ENCODE results near the gene CPNE7. TPM values are rescaled to one million over a fixed set of nuclear protein-coding genes. Genes with fewer than 3 reads are reported as not detected.
"Not testable (repeated sequence)": the region's sequence is repeated elsewhere in the genome, so short reads cannot be mapped to it uniquely, and the experiment has no call there.

The CPNE7 gene
- total RNA-seq, 1 experiment from 2014 or later, result 18.5 TPM

DNA sequence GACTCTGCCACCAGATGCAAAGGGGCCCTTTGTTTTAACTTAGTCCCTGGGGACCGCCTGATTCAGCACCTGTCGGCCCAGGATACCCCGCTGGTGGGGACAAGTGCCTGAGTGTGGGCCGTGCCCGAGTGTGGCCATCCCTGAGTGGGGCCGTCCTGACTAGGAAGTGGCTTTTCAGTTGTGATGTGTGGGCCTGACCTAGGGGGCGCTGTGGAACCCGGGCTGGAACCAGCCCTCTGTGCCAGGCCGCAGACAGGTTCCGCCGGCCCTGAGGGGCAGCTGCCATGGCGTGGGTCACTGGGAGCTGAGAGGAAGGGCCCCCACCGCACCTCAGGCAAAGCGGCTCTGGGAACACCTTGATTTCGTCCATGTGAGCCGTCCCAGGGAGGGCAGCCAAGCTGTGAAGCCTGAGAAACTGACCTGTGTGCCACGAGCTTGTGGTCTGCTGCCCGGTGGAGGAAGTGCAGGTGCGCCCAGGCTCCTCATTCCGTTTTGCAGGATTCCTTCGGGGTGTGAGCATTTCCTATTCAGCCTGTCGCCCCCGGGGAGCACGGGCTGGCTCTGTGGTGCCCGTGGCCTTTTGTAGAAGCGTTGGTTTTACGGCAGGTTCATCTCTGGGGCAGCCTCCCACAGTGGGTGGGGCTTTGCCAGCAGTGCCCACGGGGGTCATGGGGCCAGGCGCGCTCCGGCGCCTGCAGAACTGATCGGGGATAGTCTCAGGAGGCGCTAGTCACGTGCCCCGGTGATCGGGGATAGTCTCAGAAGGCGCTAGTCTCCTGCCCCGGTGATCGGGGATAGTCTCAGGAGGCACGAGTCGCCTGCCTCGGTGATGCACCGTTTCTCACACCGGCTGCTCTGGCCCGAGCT, 9.8 kb upstream of the CPNE7 start:
- no peak for DNase-seq (ENCODE audit: low spot score)

DNA sequence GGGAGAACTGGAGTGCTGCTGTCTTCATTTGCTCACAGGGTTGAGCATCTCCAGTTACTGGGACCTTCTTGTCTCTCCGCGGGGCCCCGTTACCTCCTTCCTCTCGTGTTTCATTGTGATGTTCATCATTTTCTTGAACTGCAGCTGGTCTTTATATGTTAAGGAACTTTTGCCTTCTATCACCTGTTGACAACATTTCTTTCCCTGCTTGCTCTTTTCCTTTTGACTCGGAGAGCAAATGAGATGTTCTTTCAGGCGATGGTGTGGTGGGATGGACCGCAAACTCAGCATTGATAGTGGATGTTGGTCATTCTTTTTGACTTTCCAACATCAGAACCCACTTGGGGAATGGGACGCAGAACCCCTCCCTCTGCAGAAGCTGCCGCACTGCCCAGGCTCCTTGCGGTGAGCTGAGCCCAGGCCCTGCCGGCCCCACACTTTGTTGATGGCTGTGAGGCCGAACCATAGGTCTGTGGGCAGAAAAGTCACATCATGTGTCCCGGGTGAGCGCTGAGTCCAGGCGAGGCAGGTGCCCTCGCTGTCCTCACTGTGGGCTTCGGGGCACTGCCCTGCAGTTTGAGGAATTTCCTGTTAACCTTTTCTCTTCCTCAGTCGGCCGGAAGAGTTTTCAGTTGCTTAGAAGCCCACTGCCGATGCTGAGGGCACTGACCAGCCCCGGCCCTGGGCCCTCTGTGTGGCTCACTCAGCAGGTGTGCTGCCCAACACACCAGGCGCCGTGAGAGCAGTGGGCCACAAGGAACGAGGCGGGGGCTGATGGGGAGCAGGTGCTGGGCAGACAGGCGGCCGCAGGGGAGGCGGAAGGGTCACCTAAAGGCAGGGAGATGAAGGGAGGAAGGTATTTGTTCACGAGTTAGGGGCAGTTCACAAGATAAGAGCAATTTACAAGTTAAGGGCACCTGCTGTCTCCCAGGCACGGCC, 7.6 kb upstream of the CPNE7 start:
- no peak for DNase-seq (ENCODE audit: low spot score)

DNA sequence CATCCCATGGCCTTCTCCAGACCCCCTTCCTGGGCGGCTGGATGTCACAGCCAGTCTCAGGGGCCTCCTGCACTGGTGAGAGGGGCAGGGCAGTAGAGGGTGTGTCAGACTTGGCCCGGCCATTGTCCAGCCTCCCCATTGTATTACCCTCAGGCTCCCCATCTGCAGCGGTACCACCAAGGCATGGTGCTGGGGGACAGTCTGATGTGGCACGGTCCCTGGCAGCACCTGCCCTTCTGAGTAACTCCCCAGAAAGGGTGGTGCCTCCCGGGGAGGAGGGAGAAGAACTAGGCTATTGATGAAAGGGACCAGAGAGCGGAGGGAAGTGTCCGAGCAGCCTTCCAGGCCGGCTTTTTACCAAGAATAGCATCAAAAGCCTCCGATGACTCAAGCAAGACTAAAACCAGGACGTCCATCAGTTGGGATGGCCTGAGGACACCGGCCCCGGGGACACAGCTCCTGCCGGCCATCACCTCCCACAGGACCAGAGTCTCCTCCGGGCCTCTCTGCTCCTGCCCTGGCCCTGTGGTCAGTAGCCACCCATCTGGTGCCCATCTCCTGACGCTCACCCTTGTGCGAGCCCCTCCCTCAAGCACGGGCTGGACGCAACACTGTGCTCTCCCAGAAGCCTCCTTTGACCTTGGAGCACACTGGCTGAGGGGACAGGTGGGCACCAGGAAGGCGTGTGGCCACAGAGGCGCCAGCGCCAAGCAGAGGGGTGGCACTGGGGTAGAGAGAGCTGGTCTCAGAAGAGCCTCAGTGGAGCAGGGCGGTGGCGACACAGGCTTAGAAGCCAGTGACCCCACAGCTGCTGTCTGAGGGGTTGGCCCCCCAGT, 5.8 kb upstream of the CPNE7 start:
- DNase-seq (ENCODE audit: low spot score), result peak; percentile 37

DNA sequence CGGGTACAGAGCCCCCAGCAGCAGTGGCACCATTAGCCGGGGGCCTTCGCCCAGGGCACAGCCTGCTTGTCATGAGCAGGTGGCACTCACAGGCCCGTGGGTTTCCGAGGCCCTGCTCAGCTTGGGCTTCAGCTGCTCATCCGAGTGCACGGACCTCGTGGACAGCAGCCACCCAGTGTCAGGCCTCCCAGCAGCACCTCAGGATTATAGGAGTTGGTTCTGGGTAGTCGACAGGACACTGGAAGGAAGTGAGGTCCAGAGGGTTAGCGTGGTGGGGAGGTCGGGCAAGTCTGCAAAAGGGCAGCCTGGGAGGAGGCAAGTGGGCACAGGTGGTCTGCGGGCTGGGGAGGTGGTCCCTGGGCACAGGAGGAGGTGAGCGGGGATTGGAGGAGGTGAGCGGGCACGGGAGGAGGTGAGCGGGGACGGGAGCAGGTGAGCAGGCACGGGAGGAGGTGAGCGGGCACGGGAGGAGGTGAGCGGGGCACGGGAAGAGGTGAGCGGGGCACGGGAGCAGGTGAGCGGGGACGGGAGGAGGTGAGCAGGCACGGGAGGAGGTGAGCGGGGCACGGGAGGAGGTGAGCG, 5.1 kb upstream of the CPNE7 start:
- no peak for DNase-seq (ENCODE audit: low spot score)

DNA sequence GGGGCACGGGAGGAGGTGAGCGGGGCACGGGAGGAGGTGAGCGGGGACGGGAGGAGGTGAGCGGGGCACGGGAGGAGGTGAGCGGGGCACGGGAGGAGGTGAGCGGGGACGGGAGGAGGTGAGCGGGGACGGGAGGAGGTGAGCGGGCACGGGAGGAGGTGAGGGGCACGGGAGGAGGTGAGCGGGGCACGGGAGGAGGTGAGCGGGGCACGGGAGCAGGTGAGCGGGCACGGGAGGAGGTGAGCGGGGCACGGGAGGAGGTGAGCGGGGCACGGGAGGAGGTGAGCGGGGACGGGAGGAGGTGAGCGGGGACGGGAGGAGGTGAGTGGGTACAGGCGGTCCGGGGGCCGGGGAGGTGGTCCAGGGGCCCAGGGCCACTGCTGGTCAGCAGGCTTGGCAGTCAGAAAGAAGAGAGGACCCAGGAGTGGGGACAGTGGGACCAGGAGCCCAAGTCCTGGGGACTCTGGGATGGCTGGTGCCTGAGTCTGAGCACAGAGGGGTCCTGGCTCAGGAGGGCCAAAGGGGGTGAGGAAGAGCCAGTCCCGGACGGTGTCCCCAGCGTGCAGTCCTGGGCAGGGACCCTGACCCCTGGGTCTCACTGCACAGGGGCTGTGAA, 4.5 kb upstream of the CPNE7 start:
- not testable (repeated sequence) for DNase-seq (ENCODE audit: low spot score)

DNA sequence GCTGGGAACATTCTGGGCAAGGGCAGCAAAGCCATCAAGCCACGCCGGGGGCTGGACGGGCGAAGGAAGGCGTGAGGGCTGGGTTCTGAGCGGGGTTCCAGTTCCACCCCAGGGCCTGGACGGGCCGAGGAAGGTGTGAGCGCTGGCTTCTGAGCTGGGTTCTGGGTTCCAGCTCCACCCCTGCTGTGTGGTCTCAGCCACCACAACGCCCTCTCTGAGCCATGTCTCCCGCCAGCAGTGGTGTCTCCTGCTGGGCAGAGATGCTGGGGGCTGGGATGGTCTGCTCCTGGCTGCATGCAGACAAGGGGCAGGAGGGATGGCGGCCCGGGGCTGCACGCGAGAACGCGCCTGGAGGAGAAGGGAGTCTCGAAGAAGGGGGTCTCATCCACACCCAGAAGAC, 3.9 kb upstream of the CPNE7 start:
- DNase-seq (ENCODE audit: low spot score), result no peak

DNA sequence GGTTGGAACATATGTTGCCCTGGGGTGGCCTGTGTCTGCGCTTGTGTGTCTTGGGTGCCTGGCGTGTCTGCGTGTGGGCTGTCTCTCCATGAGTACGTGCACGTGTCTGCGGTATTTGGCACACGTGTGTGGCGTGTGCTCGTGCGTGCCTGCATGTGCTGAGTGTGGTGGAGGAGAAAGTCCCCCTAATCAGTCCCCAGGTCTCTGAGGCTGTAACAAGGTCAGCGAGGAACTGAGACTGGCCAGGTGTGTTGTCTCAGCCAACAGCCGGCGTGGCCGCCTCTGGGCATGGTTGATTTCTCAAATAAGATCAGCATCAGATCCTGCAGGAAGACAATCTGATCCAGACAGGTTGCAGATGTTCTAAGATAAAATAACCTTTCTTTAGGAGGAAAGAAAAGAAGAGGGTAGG, 3.5 kb upstream of the CPNE7 start:
- no peak for DNase-seq (ENCODE audit: low spot score)

DNA sequence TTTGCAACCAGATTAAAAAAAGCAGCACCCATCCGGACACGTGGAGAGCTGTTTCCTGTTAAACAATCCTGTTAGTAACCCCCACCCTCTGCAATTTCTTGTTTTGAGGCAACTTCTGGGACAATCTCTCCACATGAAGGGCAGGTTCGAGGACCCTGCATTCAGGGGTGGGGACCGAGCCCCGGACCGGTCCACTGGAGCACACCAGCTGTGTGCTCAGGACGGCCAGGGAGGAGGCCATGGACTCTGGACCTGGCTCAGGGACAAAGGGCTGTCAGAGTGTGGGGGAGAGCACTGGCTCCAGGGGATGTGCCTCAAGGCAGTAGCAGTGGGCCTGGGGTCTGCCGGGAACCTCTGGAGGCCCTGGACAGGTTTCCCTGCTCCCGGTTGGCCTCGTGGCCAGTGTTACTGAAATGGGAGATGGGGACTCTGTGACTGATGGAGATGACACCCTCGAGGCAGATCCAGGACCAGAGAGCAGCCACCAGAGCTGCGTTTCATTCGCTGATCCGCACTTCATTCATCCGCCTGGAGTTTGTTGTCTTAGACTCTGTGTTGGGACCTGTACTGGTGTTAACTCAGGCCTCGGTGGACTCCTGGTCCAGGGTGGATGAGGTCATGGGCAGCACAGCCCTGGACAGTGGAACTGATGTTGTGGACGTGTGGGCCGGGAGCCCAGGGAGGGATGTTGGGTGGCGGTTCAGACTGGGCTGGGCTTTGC, 2.9 kb upstream of the CPNE7 start:
- DNase-seq (ENCODE audit: low spot score), result no peak

DNA sequence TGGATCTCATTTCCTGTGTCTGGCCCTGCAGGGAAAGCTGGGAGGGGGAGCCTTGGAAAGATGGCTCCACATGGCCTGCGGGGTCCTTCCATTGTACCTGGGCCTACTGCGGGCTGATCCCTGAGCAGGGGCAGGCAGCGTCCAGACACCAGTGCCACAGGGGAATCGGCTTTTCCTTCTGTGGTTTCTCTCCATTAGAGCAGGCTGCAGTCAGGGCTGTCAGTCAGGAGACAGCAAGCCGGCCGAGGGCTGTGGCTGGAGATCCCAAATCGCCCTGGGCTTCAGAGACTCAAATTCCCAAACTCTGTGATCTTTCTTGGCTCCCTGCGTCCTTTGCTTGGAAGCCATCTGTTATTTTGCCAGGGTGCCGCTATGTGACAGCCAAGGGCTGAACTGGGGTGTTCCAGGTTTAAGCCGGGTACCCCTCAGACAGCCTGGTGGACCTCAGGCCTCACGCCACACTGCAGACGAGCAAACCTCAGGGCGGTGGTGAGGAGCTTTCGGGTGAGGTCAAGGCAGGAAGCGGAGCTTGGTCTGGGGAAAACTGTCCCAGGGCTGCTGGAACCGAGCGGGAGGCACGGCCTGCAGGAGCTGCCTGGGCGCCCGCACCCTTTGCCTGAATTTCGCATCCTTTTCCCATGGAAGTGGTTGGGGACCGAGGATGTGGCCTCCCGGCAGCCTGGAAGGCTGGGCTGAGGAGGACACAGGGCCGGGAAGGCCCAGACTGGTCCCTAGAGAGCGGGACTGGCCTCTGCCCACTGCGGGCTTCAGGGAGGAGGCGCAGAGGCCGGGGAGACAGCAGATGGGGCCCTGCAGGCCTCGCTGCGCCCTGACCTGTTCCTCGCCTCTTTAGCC, 1.5 kb upstream of the CPNE7 start:
- DNase-seq (ENCODE audit: low spot score), result no peak

DNA sequence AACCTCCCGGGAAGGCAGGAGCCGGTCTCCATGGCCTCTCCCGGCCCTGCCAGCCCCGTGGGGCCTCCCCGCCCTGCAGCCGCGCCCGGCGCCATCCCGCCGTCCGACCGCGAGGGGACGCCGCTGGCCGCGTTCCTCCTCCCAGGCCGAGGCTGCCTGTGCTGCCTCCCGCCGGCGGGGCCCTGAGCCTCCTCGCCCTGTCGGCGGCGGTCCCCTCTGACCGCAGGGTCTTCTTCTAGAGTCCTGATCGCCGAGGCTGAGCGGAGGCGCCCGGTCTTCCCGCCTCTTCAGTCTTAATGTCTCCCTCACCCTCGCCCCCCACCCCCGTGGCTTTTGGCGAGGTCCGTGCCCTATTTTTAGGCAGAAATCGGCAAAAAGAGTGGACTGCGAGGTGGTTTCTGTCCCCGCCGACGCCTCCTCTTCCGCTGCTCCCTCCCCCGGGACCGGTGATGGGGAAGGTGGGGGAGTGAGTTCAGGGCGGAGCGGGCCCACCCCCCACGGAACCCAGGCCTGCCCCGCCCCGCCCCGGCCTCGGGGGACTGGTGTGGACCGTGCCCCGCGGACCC, 794 bp upstream of the CPNE7 start:
- DNase-seq (ENCODE audit: low spot score), result no peak

DNA sequence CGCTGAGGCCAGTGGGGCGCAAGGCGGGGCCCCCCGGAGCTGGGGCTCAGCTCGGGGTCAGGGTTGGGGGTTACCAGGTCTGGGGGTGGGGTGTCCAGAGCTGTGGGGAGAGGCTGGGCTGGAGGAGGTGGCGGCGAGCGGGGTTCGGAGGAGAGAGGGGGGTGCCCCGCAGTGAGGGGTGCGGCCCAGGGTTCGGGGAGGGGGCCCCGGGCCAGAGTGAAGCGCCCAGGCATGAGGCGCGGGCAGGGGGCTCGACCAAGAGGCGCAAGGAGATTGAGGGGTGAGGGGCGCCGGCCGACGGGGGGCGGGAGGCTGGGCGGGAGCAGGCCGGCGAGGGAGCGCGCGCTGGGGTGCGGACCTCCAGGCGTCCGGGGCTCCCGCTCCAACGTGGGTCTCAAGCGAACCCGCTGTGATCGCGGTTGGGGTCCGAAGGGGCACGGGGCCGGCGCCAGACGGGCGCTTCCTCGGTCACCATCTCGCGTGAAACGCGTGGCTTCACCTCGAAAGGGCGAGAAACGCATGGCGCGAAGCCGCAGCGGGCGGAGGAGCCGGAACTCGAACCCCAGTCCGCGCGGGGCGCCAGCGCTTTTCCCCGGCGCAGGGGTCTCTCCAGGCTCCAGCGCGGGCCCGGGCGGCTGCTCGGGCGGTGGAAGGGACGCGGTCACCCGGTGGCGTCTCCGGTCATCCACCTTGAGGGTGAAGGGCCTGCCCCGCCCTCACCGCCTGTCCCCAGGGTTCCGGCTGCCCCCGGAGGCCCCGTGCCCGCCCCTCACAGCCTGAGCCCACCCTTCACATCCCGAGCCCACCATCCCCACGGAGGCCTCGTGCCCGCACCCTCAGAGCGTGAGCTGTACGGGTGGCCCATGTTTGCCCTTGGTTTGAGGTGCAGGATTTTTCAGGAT, 846 bp downstream of the CPNE7 start:
- DNase-seq (ENCODE audit: low spot score), result no peak

DNA sequence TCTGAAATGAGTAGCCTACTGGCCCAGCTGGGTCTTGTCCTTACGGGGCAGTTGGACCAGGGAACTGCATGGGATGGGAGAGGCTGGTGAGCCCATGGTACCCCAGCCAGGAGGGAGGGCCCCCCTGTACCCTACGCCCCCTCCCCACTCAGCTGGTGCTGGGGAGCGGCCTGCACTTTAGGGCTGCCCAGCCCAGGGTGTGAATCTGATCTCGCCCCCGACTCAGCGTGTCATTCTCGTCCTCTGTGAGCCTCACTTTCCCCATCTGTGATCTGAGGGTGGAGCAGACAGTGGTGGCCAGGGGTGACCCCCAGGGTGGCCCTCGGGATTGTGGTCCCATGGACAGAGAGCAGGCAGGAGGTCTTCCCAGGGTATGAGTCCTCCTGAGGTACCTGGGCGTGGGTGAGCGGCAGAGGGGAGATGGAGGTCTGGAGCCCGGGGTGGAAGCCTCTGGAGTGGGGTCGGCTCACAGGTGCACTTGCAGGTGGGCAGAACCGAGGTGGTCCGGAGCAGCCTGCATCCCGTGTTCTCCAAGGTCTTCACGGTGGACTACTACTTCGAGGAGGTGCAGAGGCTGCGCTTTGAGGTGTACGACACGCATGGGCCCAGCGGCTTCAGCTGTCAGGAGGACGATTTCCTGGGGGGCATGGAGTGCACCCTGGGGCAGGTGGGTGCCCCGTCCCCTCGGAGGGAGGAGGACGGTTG, 1.6 kb downstream of the CPNE7 start:
- no peak for DNase-seq (ENCODE audit: low spot score)

DNA sequence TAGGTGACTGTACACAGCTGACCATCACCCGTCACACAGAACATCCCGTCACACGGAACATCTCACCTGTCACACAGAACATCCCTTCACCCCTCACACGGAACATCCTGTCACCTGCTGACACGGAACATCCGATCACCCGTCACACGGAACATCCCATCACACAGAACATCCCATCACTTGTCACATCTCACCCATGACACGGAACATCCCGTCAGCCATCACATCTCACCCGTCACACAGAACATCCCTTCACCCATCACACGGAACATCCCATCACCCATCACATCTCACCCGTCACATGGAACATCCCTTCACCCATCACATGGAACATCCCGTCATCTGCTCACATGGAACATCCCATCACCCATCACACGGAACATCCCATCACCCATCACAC, 3.8 kb downstream of the CPNE7 start:
- DNase-seq (ENCODE audit: low spot score), result no peak

DNA sequence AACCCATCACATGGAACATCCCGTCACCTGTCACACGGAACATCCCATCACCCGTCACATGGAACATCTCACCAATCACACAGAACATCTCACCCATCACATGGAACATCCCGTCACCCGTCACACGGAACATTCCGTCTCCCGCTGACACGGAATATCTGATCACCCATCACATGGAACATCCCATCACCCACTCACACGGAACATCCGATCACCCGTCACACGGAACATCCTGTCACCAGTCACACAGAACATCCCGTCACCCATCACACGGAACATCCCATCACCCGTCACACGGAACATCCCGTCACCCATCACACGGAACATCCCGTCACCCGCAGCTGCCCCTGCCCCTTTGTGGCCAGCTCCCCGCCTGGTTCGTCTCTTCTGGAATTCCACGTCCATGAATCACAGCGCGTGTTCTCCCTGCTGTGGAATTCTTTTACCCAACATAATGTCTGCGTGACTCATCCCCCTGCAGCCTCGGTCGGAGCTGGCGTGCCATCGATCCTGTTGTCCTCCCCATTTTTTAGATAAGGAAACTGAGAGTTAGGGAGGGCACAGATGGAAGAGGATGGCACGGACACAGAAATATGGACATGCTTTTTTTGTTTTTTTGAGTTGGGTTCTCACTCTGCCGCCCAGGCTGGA, 5.6 kb downstream of the CPNE7 start:
- peak; percentile 98 for DNase-seq (ENCODE audit: low spot score)

DNA sequence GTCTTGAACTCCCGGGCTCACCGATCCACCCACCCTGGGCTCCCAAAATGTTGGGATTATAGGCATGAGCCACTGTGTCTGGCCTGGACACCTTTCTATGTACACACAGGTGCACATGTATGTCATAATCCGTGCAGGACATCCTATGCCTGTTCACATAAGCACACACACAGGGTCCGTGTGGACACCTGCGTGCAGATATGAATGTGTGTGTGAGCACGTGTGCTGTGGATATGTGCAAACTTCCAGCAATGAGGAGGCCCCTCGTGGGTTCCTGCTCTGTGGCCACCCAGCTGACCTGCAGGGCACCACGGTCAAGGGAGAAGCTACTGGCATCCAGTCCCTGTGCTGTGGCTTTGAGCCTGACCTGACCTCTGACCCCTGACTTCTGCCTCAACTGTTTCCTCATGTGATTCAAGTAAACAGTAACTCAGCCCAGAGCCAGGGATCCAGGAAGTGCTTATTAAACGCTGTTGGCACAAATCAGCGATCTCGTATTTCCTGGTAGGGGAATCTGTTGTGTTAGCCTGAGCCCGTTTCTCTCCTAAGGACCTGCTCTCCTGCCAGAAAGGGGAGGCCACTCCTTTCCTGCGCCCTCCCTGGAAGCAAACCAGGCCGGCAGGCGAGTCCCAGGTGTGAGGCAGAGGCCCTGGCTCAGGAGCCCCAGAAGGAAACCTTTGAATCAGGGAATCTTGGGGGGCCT, 6.5 kb downstream of the CPNE7 start:
- peak; percentile 74 for DNase-seq (ENCODE audit: low spot score)

DNA sequence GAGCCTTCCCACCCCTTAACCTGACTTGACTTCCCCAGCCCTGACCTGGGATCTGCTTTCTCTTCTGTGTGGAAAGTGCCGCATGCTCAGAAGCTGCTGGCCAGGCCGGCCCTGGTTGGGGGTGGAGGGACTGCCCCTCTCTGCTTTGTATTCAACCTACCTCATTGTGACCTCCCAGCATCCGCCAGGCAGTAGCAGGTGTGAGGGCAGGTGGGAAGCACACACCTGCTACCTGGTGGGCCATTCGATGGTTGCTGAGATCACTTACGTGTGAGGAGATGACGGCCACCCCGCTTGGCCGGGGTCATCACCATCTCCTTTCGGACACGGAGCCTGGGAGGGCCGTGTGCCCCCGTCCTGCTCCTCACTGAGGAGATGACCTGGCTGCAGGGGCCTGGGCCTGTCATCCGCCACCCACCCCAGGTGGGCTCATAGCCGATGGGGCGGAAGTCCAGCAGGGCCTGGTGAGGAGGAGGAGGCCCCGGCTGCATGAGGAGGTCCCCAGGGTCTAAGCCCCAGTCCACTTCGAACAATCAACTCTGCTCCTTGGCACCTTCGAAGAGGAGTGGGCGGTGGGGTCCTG, 7.1 kb downstream of the CPNE7 start:
- DNase-seq (ENCODE audit: low spot score), result no peak

Measured in A172 (cell line).